NCI-H748 (cell line): Measurements from ENCODE around the gene C1QTNF5.
A peak's percentile ranks its signal among the peaks of the same experiment; 100 is the strongest.
"Not testable (repeated sequence)": the region's sequence is repeated elsewhere in the genome, so short reads cannot be mapped to it uniquely, and the experiment has no call there.

Source experiments
- DNase-seq: peaks from one replicate; lab custom pipeline; 2025; ENCODE audit not compliant: unreplicated experiment; lab: John Stamatoyannopoulos, UW

Gene C1QTNF5, protein sequence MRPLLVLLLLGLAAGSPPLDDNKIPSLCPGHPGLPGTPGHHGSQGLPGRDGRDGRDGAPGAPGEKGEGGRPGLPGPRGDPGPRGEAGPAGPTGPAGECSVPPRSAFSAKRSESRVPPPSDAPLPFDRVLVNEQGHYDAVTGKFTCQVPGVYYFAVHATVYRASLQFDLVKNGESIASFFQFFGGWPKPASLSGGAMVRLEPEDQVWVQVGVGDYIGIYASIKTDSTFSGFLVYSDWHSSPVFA

DNA sequence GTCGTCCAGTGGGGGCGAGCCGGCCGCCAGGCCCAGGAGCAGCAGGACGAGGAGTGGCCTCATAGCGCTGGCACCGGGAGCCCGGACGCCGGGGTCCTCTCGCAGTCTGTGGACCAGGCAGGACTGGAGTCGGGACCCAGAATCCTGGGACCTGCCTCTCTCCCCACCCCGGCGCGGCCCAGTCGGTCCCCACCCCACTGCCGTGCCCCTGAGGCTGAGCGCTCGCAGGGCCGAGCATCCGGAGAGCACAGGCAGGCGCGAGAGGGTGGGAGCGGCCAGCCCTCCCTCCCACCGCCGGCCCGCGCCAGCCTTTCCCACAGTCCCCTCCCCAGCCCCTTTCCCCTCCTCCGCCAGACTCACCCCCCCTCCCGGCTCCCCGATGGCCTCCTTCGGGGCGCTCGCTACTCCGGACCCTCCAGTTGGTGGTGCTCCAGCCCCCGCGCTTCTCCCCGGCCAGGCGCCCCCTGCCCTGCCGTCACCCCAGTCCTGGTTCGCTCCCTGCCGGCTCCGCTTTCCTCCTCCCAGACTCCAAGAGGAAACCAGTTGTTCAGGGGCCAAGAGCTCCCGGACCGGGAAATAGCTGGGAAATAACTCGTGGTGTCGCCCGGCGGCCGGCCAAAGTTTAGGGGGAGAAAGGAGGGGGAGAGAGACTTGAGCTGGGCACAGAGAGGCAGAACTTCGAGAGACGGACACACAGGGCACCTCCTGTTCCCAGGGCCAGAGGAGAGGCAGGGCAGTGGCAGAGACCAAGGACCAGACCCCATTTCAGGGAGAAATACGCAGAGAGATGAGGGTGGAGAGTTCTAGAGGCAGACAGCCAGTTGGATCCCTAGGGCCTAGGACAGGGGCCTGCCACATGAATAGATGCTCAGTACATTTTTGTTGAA is at the start of gene C1QTNF5:
Gene C1QTNF5, minus strand, starts transcription at position 549 of the 887 bp plus-strand sequence. Its CDS starts 486 bp downstream, at position 63.
- DNase-seq: no peak

DNA sequence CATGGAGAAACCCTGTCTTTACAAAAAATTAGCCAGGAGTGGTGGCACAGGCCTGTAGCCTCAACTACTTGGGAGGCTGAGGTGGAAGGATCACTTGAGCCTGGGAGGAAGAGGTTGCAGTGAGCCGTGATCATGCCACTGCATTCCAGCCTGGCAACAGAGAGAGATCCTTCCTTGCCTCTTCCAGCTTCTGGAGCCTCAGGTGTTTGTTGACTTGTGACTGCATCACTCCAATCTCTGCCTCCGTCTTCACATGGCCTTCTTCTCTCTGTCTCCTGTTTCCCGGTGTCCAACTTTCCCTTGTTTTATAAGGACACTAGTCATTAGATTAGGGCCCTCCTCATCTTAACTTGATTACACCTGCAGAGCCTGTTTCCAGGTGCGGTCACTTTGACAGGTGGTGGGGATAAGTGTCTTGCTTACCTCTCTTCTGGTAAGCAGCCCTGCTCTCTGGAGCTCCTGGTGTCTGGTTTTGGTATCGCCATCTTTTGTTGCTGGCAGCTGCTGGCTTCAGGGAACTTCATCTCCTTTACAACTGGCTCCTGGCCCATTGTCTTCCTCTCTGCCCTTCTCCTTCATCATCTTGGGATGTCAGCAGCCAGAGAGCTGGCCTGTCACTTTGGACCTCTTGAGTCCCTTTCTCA is 49.0 kb upstream of the C1QTNF5 start:
- DNase-seq: peak; percentile 83

DNA sequence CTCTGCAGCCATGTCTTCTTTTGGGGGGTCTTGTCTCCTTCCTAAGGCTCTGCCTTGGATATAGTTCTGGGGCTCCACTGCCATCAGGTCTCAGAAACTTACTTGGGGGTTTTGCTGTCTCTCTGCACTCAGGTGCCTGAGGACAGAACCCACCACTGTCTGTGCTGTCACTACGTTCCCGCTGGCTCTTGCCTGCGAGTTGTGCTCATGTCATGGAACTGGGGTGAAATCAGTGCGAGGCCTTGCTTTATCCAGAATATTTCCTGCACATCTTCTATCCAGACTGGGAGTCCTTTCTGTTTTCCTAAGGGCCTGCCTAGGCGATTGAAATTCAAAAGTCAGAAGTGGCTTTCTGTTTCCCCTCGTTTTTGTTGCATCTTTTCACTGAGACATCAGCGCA is 47.4 kb upstream of the C1QTNF5 start:
- DNase-seq: no peak

DNA sequence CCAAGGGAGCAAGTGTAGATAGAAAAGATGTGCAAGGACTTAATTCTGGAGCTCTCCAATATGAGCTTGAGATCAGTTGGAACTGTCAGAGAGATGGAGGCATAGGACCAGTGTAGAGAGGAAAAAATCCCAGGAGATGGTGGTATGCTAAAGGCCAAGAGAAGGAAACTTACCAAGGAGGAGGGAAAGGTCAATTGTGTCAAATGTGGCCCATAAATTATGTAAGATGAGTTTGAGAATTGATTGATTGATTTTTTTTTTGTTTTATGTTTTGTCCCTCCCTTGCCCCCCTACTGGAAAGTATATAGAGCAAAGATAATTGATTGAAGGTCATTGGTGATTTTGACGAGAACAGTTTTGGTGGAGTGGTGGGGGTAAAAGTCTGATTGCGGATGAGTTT is 43.6 kb upstream of the C1QTNF5 start:
- DNase-seq: no peak

DNA sequence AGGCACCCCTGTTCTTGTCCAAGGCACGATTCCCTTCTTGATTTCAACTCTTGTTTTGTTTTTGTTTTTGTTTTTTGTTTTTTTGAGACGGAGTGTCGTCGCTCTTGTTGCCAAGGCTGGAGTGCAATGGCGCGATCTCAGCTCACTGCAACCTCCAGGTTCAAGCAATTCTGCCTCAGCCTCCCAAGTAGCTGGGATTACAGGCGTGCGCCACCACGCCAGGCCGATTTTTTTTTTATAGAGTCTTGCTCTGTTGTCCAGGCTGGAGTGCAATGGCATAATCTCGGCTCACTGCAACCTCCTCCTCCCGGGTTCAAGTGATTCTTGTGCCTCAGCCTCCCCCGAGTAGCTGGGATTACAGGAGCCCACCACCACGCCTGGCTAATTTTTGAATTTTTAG is 41.8 kb upstream of the C1QTNF5 start:
- DNase-seq: not testable (repeated sequence)

DNA sequence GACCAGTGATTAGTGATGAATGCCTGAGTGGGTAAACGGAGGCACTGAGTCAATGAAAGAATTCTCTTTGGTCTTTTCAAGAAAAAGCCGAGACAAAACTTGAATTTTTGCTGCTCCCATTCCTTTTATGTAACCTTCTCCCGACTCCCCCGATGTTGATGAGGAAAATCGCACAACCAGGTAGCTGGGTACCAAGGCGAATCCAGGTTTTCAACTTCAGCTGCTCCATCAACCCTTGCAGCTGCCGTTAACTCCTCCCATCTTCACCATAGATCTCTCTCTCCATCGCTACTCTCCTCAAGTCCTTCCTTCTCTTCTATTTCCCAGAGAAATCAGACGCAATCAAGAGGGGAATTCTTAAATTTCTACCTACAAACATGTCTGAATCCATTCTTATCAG is 41.4 kb upstream of the C1QTNF5 start:
- DNase-seq: peak; percentile 9

DNA sequence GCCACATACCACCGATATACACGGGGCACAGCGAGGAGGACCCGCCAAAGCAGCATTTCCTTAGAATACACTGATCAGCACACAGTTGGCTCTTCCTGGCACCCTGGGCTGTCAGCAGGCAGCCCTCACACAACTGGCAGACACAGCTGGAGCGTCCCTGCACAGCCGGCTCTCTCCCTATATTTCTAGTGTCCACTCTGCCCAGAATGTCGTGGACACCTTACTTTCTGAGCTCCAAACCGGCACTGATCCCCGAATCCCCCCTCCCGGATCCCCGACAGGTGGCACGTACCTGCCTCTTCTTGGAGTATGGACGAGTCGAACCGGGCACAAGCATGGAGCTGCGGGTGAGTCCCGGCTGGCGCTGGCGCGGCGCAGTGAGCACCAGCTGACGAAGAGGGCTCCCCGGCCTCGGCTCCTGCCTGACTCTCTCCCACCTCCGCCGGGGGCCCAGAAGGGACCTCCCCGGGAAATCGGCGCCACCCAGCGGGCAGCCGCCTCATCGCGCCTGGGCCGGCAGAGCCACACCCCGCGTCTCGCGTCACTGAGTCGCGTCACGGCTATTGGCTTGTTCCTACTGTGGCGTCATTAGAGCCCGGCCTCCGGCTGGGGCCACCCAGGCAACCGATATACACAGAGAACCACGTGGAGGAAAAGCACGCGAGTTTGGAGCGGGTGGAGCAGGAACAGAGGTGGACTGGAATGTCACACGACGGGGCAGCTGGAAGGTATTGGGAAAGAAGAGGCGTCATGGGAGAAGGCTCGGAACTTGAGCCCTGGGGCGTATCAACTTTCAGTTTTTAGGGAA is 40.7 kb upstream of the C1QTNF5 start, which contains the start of gene USP2:
Gene USP2, minus strand, starts transcription at position 510 of the 808 bp plus-strand sequence. CDS start 8,210 bp downstream, outside the sequence.
- DNase-seq: peak; percentile 92

DNA sequence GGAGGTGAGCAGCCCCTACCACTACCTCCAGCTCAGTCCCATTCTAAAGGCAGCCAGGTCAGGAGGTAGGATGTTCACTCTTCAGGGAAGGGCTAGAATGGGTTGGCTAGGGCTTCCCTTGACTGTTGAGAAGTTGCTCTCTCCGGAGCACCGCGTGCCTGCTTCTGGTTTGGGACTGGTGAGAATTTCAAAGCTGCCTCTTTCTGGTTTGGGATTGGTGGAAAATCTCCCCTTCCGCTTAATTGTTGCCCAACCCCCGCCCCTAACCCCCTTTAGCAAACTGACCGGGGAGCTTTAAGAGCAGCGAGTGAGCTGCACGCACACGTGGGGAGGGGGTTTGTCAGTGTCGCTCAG is 40.1 kb upstream of the C1QTNF5 start:
- DNase-seq: peak; percentile 22

DNA sequence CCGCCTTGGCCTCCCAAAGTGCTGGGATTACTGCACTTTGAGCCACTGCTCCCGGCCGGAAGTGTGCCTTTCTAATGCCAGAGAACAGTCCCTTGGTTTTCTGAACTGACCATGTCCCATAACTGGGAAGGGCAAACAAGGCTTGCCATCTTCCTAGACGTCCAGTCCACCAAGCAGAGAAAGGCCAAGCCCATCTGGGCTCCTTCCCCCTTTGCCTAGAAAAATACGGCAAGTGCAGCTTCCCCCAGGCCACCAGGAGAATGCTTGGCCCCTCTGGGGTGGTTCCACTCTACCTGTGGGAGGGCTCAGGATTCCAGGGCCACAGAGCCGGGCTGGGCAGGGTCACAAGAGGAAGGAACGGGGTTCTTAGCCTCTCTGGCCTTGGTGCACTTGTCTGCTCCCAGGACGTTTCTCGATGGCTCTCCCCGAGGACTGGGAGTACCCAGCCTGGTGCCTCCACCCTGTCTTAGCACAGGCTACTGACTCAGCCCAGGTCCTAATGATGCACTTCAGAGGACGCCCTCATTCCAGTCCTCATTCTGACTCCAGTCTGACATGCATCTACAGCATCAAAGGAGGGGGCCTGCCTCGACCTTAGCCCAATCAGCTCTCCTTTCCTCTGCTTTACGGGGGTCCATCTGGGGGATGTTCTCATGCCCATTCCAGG is 39.6 kb upstream of the C1QTNF5 start:
- no peak for DNase-seq

DNA sequence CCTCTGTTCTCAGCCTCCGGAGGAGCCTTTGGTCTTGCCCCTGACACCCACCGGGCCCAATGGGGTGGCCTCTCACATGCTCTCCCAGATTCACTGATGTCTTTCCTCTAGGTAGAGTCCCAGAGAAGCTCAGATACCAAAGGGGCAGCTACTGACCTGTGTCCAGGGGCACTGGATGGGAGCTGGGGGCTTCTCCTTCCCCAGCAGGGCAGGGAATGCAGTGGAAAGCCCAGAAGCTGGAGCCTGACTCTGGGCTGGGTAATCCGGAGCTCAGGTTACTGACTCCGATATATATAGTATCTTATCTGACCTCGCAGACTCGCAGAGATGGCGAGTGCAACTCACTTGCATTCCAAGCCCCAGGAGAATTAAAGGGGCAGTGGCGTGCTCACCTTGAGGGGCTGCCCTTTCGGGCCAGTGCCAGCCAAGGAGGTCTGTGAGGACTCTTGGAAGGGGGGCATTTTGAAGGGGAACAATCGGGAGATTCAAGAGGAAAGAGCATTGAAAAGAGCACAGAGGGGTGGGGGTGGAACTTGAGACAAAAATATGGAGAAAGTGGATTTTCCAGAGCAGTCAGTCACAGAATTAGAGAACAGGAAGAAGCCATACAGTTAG is 38.3 kb upstream of the C1QTNF5 start:
- DNase-seq: no peak

DNA sequence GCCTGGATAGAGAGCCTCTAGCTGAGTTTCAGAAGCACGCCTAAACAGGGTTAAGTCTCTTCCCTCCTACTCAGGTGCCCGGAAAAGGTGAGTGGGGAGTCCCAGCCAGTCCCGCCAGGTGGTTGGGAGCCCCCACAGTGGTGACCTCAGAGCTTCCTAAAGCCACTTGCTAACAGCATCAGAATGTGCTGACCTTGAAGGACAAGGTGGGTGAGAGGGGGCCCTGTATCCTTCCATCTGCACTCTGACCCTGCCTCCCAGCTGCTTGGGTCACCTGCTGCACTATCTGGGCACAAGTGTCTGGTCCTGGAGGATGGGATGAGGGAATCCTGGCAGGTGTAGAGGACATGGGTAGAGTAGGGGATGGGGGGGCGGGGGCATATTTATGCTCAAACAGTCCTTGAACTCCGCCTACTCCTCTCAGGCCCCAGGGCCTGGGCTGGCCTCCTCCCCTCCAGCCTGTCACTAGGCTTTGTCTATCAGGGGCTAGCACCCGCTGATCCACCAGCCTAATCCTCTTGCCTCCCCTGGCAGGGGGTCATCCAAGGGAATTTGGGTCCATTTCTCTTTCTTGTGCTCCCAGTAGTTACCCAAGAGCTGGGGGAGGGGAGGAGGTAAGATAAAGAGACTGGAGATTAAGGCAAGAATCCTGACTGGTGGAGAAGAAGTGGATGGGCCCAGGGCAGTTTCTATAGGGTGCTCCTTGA is 37.4 kb upstream of the C1QTNF5 start:
- DNase-seq: no peak

DNA sequence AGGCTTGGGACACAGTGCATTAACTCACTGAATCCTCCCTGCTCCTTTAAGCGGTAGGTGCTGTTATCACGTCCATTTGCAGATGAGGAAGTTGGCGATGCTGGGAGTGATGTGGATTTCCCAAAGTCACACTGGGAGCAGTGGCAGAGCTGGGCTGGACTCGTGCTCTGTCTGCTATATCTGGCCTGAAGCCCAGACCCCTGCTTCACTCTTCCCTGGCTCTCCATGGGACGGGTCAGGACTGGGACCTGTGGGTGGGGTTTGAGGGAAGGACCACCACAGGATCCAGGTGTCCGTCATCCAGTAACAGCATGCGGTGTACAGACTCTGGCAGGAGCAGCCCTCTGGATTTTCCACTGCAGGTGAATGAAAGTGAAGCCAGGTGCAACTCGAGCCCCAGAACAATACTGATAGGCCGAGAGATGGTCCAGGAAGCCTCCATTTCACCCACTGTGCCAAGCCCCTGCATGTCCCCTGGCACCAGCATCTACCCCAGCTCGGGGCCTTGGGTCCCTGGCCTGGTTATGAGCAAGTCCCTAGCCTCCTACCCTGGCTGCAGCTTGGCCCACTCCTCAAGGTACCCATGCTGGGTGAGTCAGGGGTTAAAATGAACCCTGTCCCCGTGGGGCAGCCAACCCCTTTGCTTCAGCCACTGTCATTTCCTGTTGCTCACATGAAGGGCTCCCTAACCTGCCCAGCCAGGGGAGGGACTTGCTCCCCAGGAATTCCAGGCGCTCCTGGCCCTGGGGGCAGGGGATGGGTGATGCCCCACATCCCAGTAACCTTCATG is 36.6 kb upstream of the C1QTNF5 start:
- DNase-seq: no peak

DNA sequence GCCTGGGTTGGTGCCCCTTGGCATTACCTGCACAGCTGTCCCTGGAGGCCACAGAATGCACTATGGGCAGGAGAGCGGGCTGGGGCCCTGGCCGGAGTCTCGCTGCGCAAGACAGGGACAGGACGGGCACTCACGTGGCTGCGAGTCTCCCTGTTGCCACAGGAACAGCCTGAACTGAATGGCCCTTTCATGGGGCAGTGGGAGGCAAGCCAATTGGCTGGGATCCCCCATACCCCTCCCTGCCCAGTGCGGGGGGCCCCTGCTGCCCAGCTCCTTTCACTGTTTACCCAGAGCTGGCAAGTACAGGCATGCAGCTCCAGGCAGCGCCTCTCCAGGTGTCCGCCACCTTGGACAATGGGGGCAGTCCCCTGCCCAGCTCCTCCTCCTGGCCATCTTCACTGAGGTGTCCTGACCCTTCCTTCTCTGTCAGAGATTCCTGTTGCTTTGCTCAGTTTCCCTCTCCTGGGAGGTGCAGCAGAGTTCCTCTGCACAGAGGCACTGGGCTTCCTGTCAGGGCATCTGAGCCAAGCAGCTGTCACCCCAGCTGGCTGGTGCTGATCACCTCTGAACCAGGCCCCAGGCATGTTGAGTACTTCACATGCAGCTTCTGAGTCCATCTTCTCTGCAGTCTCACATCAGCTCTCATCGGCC is 35.6 kb upstream of the C1QTNF5 start:
- DNase-seq: peak; percentile 63

DNA sequence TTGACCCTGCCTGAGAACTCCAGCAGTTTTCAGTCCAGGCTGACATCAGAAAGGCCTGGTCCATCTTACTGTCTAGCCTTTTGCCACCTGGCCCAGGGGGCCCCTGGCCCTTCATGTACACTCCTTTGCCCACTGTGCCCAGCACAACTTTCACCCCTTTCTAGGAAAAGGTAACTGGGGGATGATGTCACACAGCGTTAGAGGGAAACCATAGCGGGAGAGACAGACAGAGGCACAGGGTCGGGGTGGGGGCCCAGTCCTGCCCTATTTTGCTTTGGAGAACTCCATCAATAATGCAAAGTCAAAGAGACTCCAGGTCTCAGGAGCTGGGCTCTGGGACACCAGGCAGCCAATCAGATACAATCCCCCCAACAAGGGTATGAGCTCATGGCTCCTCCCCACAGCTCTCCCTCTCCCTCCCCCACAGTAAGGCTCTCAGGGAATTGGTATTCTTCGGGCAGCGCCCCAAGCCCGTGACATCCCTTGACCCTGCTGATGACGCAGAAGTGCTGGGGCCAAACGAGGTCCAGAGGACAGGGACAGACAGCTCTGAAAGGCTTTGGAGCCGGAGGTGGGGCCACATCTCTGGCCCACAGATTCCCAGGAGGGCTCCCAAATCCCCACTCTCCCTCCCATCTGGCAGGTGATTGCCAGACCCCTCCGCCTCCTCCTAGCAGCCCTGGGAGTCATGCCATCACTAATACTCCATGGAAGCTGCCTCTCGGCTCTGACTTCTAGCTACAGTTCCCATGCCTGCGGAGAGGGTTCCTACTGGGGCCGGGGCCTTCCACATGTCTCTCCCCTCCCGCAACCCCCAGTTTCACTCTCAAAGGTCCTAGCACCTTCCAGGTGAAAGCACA is 34.9 kb upstream of the C1QTNF5 start:
- no peak for DNase-seq

DNA sequence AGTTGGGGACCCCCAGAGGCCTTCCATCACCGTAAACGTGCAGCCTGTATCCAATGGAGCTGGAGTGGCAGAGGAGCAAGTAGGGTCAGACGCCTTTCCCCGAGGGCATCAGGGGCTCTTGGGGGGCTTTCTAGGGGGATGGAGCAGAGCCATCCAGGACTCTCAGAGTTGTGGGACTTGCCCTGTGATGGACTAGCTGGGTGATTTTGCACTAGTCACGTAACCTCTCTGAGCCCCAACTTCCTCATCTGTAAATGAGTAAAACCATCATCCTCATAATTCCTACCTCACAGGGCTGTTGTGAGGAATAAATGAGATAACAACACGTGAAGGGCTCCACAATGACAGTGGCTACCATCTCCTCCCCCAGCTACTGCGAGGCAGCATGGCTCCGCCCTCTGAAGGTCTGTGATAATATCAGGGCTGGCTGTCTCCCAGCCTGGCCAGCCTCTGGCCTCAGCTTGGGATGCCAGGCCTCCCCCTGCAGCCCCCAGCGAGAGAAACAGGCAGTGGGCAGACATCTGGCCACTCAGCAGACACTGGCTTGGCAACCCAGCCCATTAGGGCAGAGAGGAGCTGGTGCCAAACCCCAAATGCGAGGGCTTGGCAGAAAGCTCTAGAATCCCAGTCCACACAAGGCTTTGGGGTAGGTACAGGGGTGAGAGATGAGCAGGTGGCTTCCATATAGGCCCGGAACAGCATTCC is 34.1 kb upstream of the C1QTNF5 start:
- no peak for DNase-seq

DNA sequence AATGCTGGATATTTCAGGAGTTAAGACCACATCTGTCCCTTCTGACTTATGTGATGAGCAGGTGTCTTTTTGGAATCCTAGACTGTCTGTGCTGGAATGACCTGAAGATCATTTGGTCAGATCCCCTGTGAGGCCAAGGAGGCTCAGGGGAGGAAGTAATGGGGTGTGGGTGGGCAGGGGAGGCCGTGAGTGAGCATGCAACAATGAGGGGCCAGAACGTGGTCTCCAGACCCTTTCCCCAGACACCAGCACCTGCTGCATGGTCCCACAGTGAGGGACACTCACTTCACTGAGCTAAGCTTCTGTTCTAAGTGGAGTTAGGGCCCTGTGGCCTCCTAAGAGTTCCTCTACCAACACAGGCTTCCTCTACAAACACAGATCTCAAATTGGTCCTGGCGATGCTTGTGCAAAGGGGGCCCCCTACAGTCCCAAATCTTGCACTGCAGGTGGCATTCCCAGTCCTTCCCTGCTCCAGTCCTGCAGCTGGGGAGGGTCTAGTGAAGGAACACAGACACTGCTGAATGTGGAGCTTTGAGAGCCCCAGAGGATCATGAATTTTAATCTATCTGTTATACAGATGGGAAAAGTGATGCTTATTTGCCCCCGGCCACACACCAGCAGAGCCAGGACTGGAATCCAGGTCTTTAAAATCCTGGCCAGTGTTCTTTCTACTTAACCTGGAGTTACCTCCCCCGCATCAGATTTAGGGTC is 33.4 kb upstream of the C1QTNF5 start:
- DNase-seq: peak; percentile 63
